Mucosa of gallbladder (tissue), 1 donor: ENCODE measurements around the gene CAPN10. TPM values are rescaled to one million over a fixed set of nuclear protein-coding genes. Genes with fewer than 3 reads are reported as not detected.

ENCODE experiments used
- DNase-seq: peaks from one replicate; pipeline ENCODE4 v3.0.0-alpha.2; 2020; ENCODE audit warnings: low spot score
- total RNA-seq: library from RNA; stranded (reverse); gene quantifications from one replicate; pipeline ENCODE4 v1.2.1, GENCODE V29; 2021
- donor health status: DM: no; HTN: no; CAD: no.

Gene CAPN10
- total RNA-seq, 1 donor from 2014 or later: 56.1 TPM

- DNase-seq: no peak
These were observed 50.8 kb downstream of the CAPN10 start for GRCh38 chr2:240637116-240637900.

- DNase-seq: no peak
These were observed 51.4 kb downstream of the CAPN10 start for GRCh38 chr2:240637901-240638345.

GRCh38 chr2:240638512-240639160 is 52.1 kb downstream of the CAPN10 start:
- DNase-seq: no peak

- DNase-seq: no peak
These were observed 53.0 kb downstream of the CAPN10 start for GRCh38 chr2:240639566-240639965.

- no peak for DNase-seq
These were observed 54.4 kb downstream of the CAPN10 start for GRCh38 chr2:240640939-240641338.

- DNase-seq: no peak
These were observed 55.7 kb downstream of the CAPN10 start for GRCh38 chr2:240642061-240642805.

GRCh38 chr2:240642806-240643092 is 56.2 kb downstream of the CAPN10 start:
- no peak for DNase-seq

GRCh38 chr2:240643093-240643810 is 56.7 kb downstream of the CAPN10 start:
- no peak for DNase-seq

- DNase-seq: no peak
These were observed 57.2 kb downstream of the CAPN10 start for GRCh38 chr2:240643811-240644150.

GRCh38 chr2:240644171-240644651 is 57.7 kb downstream of the CAPN10 start:
- no peak for DNase-seq

- DNase-seq: no peak
These were observed 58.3 kb downstream of the CAPN10 start for GRCh38 chr2:240644859-240645301.

GRCh38 chr2:240645346-240645745 is 58.8 kb downstream of the CAPN10 start:
- no peak for DNase-seq

- no peak for DNase-seq
These were observed 59.3 kb downstream of the CAPN10 start for GRCh38 chr2:240645801-240646175.

GRCh38 chr2:240646176-240646899 is 59.8 kb downstream of the CAPN10 start:
- DNase-seq: peak; percentile 17

- no peak for DNase-seq
These were observed 60.5 kb downstream of the CAPN10 start for GRCh38 chr2:240646900-240647502.

- no peak for DNase-seq
These were observed 61.1 kb downstream of the CAPN10 start for GRCh38 chr2:240647503-240648154.

GRCh38 chr2:240648155-240648649 is 61.7 kb downstream of the CAPN10 start:
- no peak for DNase-seq
